Fibroblast of skin of right quadriceps (primary cell): ENCODE measurements around the gene DSCAML1.
A peak's percentile ranks its signal among the peaks of the same experiment; 100 is the strongest.

Experiments used
- DNase-seq: peaks from one replicate; pipeline ENCODE4 v3.0.0-alpha.2; 2013

DSCAML1 gene

GRCh38 chr11:117830674-117831351 lies 33.8 kb upstream of the DSCAML1 start:
- no peak for DNase-seq

GRCh38 chr11:117830072-117830471 lies 33.1 kb upstream of the DSCAML1 start:
- DNase-seq = no peak

GRCh38 chr11:117829369-117829725 lies 32.3 kb upstream of the DSCAML1 start:
- DNase-seq = no peak

GRCh38 chr11:117828611-117829368 lies 31.8 kb upstream of the DSCAML1 start:
- DNase-seq = peak; percentile 75

GRCh38 chr11:117827521-117828511 lies 30.8 kb upstream of the DSCAML1 start:
- DNase-seq = no peak

GRCh38 chr11:117826832-117827231 lies 29.8 kb upstream of the DSCAML1 start:
- no peak for DNase-seq

GRCh38 chr11:117826190-117826570 lies 29.2 kb upstream of the DSCAML1 start:
- no peak for DNase-seq

- no peak for DNase-seq
Observed at GRCh38 chr11:117825538-117826189, 28.6 kb upstream of the DSCAML1 start.

- DNase-seq = no peak
Observed at GRCh38 chr11:117824571-117825537, 27.8 kb upstream of the DSCAML1 start, which contains the start of gene FXYD2. Gene FXYD2 (minus strand): TSS chr11:117824744. CDS start chr11:117824678, 66 bp downstream.

GRCh38 chr11:117823946-117824420 lies 27.0 kb upstream of the DSCAML1 start:
- DNase-seq = no peak

GRCh38 chr11:117823294-117823945 lies 26.4 kb upstream of the DSCAML1 start:
- no peak for DNase-seq

GRCh38 chr11:117822074-117823033 lies 25.3 kb upstream of the DSCAML1 start:
- DNase-seq = no peak

GRCh38 chr11:117821431-117821830 lies 24.4 kb upstream of the DSCAML1 start:
- DNase-seq = no peak

- no peak for DNase-seq
Observed at GRCh38 chr11:117820516-117820915, 23.5 kb upstream of the DSCAML1 start.

GRCh38 chr11:117820071-117820470 lies 23.1 kb upstream of the DSCAML1 start:
- no peak for DNase-seq

- DNase-seq = peak; percentile 73
Observed at GRCh38 chr11:117819096-117820040, 22.4 kb upstream of the DSCAML1 start.

GRCh38 chr11:117818041-117818873 lies 21.2 kb upstream of the DSCAML1 start:
- no peak for DNase-seq
